Thyroid gland (tissue), 4 donors: ENCODE data around the gene SLC5A3. TPM values are rescaled to one million over a fixed set of nuclear protein-coding genes. Genes with fewer than 3 reads are reported as not detected.
A peak's percentile ranks its signal among the peaks of the same experiment; 100 is the strongest.

Source experiments
- DNase-seq, 2 donors: peaks; one replicate each; pipeline ENCODE4 v3.0.0-alpha.2; 2019
- H3K27ac ChIP-seq, 3 donors: fragments of 200-600 bp; sonication (generic); 1 replicate in 2 of 3; 2 replicates in 1 of 3; pipeline ENCODE4 v1.5.1; 2016 to 2019; ENCODE audit warnings: mild to moderate bottlenecking in 1 of 3, moderate library complexity in 1 of 3
- H3K27me3 ChIP-seq: fragments of 200-600 bp; sonication (generic); one replicate; pipeline ENCODE4 v1.5.1; 2019
- H3K36me3 ChIP-seq, 2 donors: fragments of 200-600 bp; sonication (generic); one replicate each; pipeline ENCODE4 v1.5.1; 2016 to 2019
- H3K4me1 ChIP-seq, 2 donors: fragments of 200-600 bp; sonication (generic); one replicate each; pipeline ENCODE4 v1.5.1; 2017 to 2019
- H3K4me3 ChIP-seq, 3 donors: fragments of 200-600 bp; sonication (generic); replicated peaks in 1 of 3; 1 replicate in 2 of 3; 2 replicates in 1 of 3; pipeline ENCODE4 v1.5.1; 2016; ENCODE audit warnings: mild to moderate bottlenecking in 1 of 3
- H3K9me3 ChIP-seq: fragments of 200-600 bp; sonication (generic); one replicate; pipeline ENCODE4 v1.5.1; 2017
- CTCF ChIP-seq, 6 experiments: fragments of 200-600 bp in 3 of 6; fragments of 450-650 bp in 3 of 6; sonication (generic) in 3 of 6; IDR thresholded peaks; one replicate each; pipeline ENCODE4 v1.5.1; 2016 to 2019; ENCODE audit warnings: antibody characterized with exemption in 6 of 6, mild to moderate bottlenecking in 2 of 6, inconsistent platforms in 1 of 6, moderate library complexity in 1 of 6
- POLR2A ChIP-seq, 2 donors: fragments of 450-650 bp; IDR thresholded peaks; one replicate each; pipeline ENCODE4 v1.6.1; 2017; ENCODE audit warnings: antibody characterized with exemption in 2 of 2, mild to moderate bottlenecking in 2 of 2, moderate library complexity in 1 of 2
- WGBS, 2 donors: methylation state at CpG; one replicate each; pipeline ENCODE4 v1.1.5; 2017; 5-methylcytosine and 5-hydroxymethylcytosine counted together
- intact Hi-C: fragments of 100-400 bp; cut with DNase I; formaldehyde crosslinking; loops from one replicate; pipeline ENCODE4 v1.15.1; 2023
- total RNA-seq, 4 donors: library from RNA; depleted of rRNA; stranded (reverse); fragments of >200 nt; gene quantifications; one replicate each; pipeline ENCODE4 v1.2.3, GENCODE V29; 2016

SLC5A3 gene
- total RNA-seq, 4 donors from 2014 or later: 125 to 171 (median 161) TPM

- Histone ChIP-seq H3K27me3 (no peaks in the 10 kb centered on the region), H3K9me3 (no peaks in the 10 kb centered on the region), H3K4me1 (peaks cover 4 to 5% of the 10 kb centered on the region in 2 donors), H3K27ac (no peak overlapping the region), H3K4me3 (no peak overlapping the region), H3K36me3 (no peaks in the 10 kb centered on the region)
- intact Hi-C loops: no loop called here
- peak; percentile 13 to 22 for DNase-seq
- TF ChIP-seq POLR2A (IDR thresholded peaks at IDR 0.05): no peak
- no peak for TF ChIP-seq CTCF (IDR thresholded peaks at IDR 0.05)
- WGBS, 2 donors: 54 to 56% methylated on average over 13 of the region's 13 CpGs
Measured at GRCh38 chr21:34029743-34030528, 43.4 kb upstream of the SLC5A3 start.

GRCh38 chr21:34031835-34032370, 41.5 kb upstream of the SLC5A3 start:
- Histone ChIP-seq H3K9me3 (no peaks in the 10 kb centered on the region), H3K27ac (no peak overlapping the region), H3K27me3 (no peaks in the 10 kb centered on the region), H3K36me3 (no peaks in the 10 kb centered on the region), H3K4me1 (peaks cover 5 to 13% of the 10 kb centered on the region in 2 donors), H3K4me3 (no peak overlapping the region)
- 84 to 85% methylated on average over 11 of the region's 11 CpGs for WGBS, 2 donors
- TF ChIP-seq POLR2A (IDR thresholded peaks at IDR 0.05) (no peak), CTCF (IDR thresholded peaks at IDR 0.05) (no peak)
- intact Hi-C loops: no loop called here
- DNase-seq: no peak

- intact Hi-C loops: no loop called here
- Histone ChIP-seq H3K9me3 (no peaks in the 10 kb centered on the region), H3K4me3 (no peak overlapping the region), H3K27ac (peak overlapping the region; percentile 72 to 92 (median 74)), H3K27me3 (no peaks in the 10 kb centered on the region), H3K36me3 (no peaks in the 10 kb centered on the region), H3K4me1 (peaks cover 5 to 13% of the 10 kb centered on the region in 2 donors)
- peak; percentile 76 to 82 for DNase-seq
- peak in 1 of 2 donors; percentile 72 for TF ChIP-seq POLR2A (IDR thresholded peaks at IDR 0.05)
- TF ChIP-seq CTCF (IDR thresholded peaks at IDR 0.05): peak in 4 of 6 experiments; percentile 20 to 38 (median 28)
- WGBS, 2 donors: 42 to 44% methylated on average over 8 of the region's 8 CpGs
Measured at GRCh38 chr21:34034369-34035014, 38.9 kb upstream of the SLC5A3 start.

GRCh38 chr21:34035619-34036354, 37.6 kb upstream of the SLC5A3 start:
- TF ChIP-seq POLR2A (IDR thresholded peaks at IDR 0.05): no peak
- TF ChIP-seq CTCF (IDR thresholded peaks at IDR 0.05): no peak
- 81 to 89% methylated on average over 7 to 8 of the region's 8 CpGs for WGBS, 2 donors
- H3K27ac ChIP-seq: peak overlapping the region in 1 of 3 donors; percentile 92
- intact Hi-C loops: no loop called here
- peak; percentile 11 to 41 for DNase-seq
- H3K4me3 ChIP-seq: no peak overlapping the region
- no peaks in the 10 kb centered on the region for H3K36me3 ChIP-seq
- peaks cover 5 to 13% of the 10 kb centered on the region in 2 donors for H3K4me1 ChIP-seq
- H3K9me3 ChIP-seq: no peaks in the 10 kb centered on the region
- no peaks in the 10 kb centered on the region for H3K27me3 ChIP-seq
